Measurements from ENCODE around the gene ITK.

ITK gene

GRCh38 chr5:157180374-157181264 lies at the start of gene ITK:
Gene ITK (plus strand): TSS chr5:157180840. CDS start chr5:157180978, 138 bp downstream.
- DNase-seq, result no peak

- no peak for DNase-seq
These were observed 49.7 kb upstream of the ITK start for GRCh38 chr5:157130925-157131324.

GRCh38 chr5:157132281-157132612 lies 48.4 kb upstream of the ITK start:
- no peak for DNase-seq

- DNase-seq, result no peak
These were observed 42.9 kb upstream of the ITK start for GRCh38 chr5:157137691-157138090.

GRCh38 chr5:157142317-157143126 lies 38.1 kb upstream of the ITK start, which contains the start of gene MED7:
Gene MED7 (minus strand): TSS chr5:157142865. CDS start chr5:157139431, 3,434 bp downstream.
- DNase-seq, result peak; percentile 89

GRCh38 chr5:157143127-157143971 lies 37.3 kb upstream of the ITK start:
- no peak for DNase-seq

- DNase-seq, result peak; percentile 8
These were observed 31.7 kb upstream of the ITK start for GRCh38 chr5:157148734-157149615.

- DNase-seq, result no peak
These were observed 29.6 kb upstream of the ITK start for GRCh38 chr5:157150995-157151394.

GRCh38 chr5:157155297-157155696 lies 25.3 kb upstream of the ITK start:
- DNase-seq, result no peak

GRCh38 chr5:157157293-157157891 lies 23.2 kb upstream of the ITK start:
- DNase-seq, result no peak

GRCh38 chr5:157159209-157159751 lies 21.4 kb upstream of the ITK start:
- DNase-seq, result no peak

- DNase-seq, result no peak
These were observed 20.6 kb upstream of the ITK start for GRCh38 chr5:157160001-157160400.

- no peak for DNase-seq
These were observed 18.6 kb upstream of the ITK start for GRCh38 chr5:157161996-157162395.

- DNase-seq, result no peak
These were observed 17.6 kb upstream of the ITK start for GRCh38 chr5:157162919-157163510.

GRCh38 chr5:157164521-157164920 lies 16.1 kb upstream of the ITK start:
- DNase-seq, result no peak

GRCh38 chr5:157165261-157165660 lies 15.4 kb upstream of the ITK start:
- DNase-seq, result no peak

GRCh38 chr5:157165668-157166067 lies 15.0 kb upstream of the ITK start:
- DNase-seq, result no peak

- no peak for DNase-seq
These were observed 14.1 kb upstream of the ITK start, which contains the start of gene GARIN3 for GRCh38 chr5:157166214-157167213. Gene GARIN3 (minus strand): TSS chr5:157166264. CDS start chr5:157166168, 96 bp downstream.

- DNase-seq, result no peak
These were observed 13.4 kb upstream of the ITK start for GRCh38 chr5:157167214-157167621.
